Activated naive CD4-positive, alpha-beta T cell treated with anti-CD3 and anti-CD28 coated beads, Interleukin-2, amount 50 U/mL, for 72 hours (primary cell): ENCODE data around the gene ST6GAL1. TPM values are rescaled to one million over a fixed set of nuclear protein-coding genes. Genes with fewer than 3 reads are reported as not detected.
"Not testable (repeated sequence)": the region's sequence is repeated elsewhere in the genome, so short reads cannot be mapped to it uniquely, and the experiment has no call there.

Source experiments
- ATAC-seq, 2 donors: fragments of 150-1000 bp; cut with Tn5 transposase; 2 replicates each; pipeline ENCODE4 v1.10.0; 2021; ENCODE audit warnings: mild to moderate bottlenecking in 2 of 2, moderate library complexity in 2 of 2
- DNase-seq, 2 donors: peaks; one replicate each; pipeline ENCODE4 v3.0.0; 2021 to 2022; ENCODE audit warnings: low spot score in 2 of 2
- H3K27ac Mint-ChIP-seq, 2 donors: one replicate each; pipeline ENCODE4 v1.8.0; 2022; ENCODE audit warnings: mild to moderate bottlenecking in 2 of 2, mixed read lengths in 2 of 2
- H3K36me3 Mint-ChIP-seq, 2 donors: one replicate each; pipeline ENCODE4 v1.8.0; 2022; ENCODE audit warnings: mixed read lengths in 2 of 2
- H3K9me3 Mint-ChIP-seq, 2 donors: one replicate each; pipeline ENCODE4 v1.8.0; 2022; ENCODE audit warnings: mixed read lengths in 2 of 2
- total RNA-seq, 2 donors: library from RNA; stranded (reverse); gene quantifications; one replicate each; pipeline ENCODE4 v1.2.3, GENCODE V29; 2022

The ST6GAL1 gene
- total RNA-seq, 2 donors from 2014 or later = 32.0 to 96.6 TPM

GRCh38 chr3:186951640-186952552, 21.6 kb downstream of the ST6GAL1 start:
- DNase-seq (no peak), ATAC-seq (peak in 1 of 2 donors; percentile 21)
- Mint-ChIP-seq H3K27ac (peak overlapping the region; percentile 67 to 75), H3K9me3 (peaks cover 0 to 20% of the 10 kb centered on the region in 2 donors), H3K36me3 (peaks cover 26 to 71% of the 10 kb centered on the region in 2 donors)

GRCh38 chr3:186953011-186953487, 22.7 kb downstream of the ST6GAL1 start:
- ATAC-seq (peak; percentile 94 to 95), DNase-seq (peak in 1 of 2 donors; percentile 9)
- peaks cover 26 to 73% of the 10 kb centered on the region in 2 donors for H3K36me3 Mint-ChIP-seq
- H3K27ac Mint-ChIP-seq = peak overlapping the region; percentile 67 to 78
- H3K9me3 Mint-ChIP-seq = peaks cover 0 to 20% of the 10 kb centered on the region in 2 donors

- ATAC-seq, DNase-seq: not testable (repeated sequence)
- peaks cover 22 to 68% of the 10 kb centered on the region in 2 donors for H3K36me3 Mint-ChIP-seq
- peak overlapping the region in 1 of 2 donors; percentile 67 for H3K27ac Mint-ChIP-seq
- H3K9me3 Mint-ChIP-seq = peaks cover 0 to 20% of the 10 kb centered on the region in 2 donors
These were observed 23.8 kb downstream of the ST6GAL1 start for GRCh38 chr3:186953992-186954699.

GRCh38 chr3:186955898-186956696, 25.8 kb downstream of the ST6GAL1 start:
- ATAC-seq = no peak
- Mint-ChIP-seq H3K9me3 (peaks cover 0 to 20% of the 10 kb centered on the region in 2 donors), H3K36me3 (peaks cover 13 to 53% of the 10 kb centered on the region in 2 donors), H3K27ac (peak overlapping the region; percentile 17 to 39)
- no peak for DNase-seq

GRCh38 chr3:186959029-186959624, 28.8 kb downstream of the ST6GAL1 start:
- DNase-seq (no peak), ATAC-seq (peak in 1 of 2 donors; percentile 22)
- Mint-ChIP-seq H3K27ac (peak overlapping the region in 1 of 2 donors; percentile 57), H3K9me3 (peaks cover 0 to 5% of the 10 kb centered on the region in 2 donors), H3K36me3 (peaks cover 0 to 30% of the 10 kb centered on the region in 2 donors)

- DNase-seq = no peak
- peaks cover 0 to 17% of the 10 kb centered on the region in 2 donors for H3K36me3 Mint-ChIP-seq
- H3K9me3 Mint-ChIP-seq = no peaks in the 10 kb centered on the region
- H3K27ac Mint-ChIP-seq = peak overlapping the region; percentile 2 to 76
- no peak for ATAC-seq
These were observed 30.0 kb downstream of the ST6GAL1 start for GRCh38 chr3:186960347-186960746.

- H3K9me3 Mint-ChIP-seq = no peaks in the 10 kb centered on the region
- ATAC-seq (no peak), DNase-seq (no peak)
- H3K36me3 Mint-ChIP-seq = peaks cover 6% of the 10 kb centered on the region in 2 donors
- H3K27ac Mint-ChIP-seq = peak overlapping the region in 1 of 2 donors; percentile 0
These were observed 32.1 kb downstream of the ST6GAL1 start for GRCh38 chr3:186962445-186962844.

- Mint-ChIP-seq H3K36me3 (peaks cover 13 to 14% of the 10 kb centered on the region in 2 donors), H3K9me3 (no peaks in the 10 kb centered on the region)
These were observed 33.3 kb downstream of the ST6GAL1 start for GRCh38 chr3:186963636-186964035.

GRCh38 chr3:186964071-186964470, 33.7 kb downstream of the ST6GAL1 start:
- ATAC-seq = no peak
- peak in 1 of 2 donors; percentile 4 for DNase-seq
- Mint-ChIP-seq H3K9me3 (no peaks in the 10 kb centered on the region), H3K36me3 (peaks cover 14 to 18% of the 10 kb centered on the region in 2 donors), H3K27ac (no peak overlapping the region)

More at GRCh38 chr3:186963636-186964035, 33.3 kb downstream of the ST6GAL1 start:
- ATAC-seq (no peak), DNase-seq (peak in 1 of 2 donors; percentile 11)
- H3K27ac Mint-ChIP-seq = no peak overlapping the region

GRCh38 chr3:186964616-186965015, 34.3 kb downstream of the ST6GAL1 start:
- ATAC-seq = no peak
- DNase-seq = no peak
- no peak overlapping the region for H3K27ac Mint-ChIP-seq
- H3K9me3 Mint-ChIP-seq = no peaks in the 10 kb centered on the region
- H3K36me3 Mint-ChIP-seq = peaks cover 19 to 23% of the 10 kb centered on the region in 2 donors

- H3K9me3 Mint-ChIP-seq = no peaks in the 10 kb centered on the region
- H3K27ac Mint-ChIP-seq = peak overlapping the region; percentile 52 to 55
- ATAC-seq (no peak), DNase-seq (no peak)
- H3K36me3 Mint-ChIP-seq = peaks cover 19 to 25% of the 10 kb centered on the region in 2 donors
These were observed 35.0 kb downstream of the ST6GAL1 start for GRCh38 chr3:186965141-186965879.

GRCh38 chr3:186966406-186966805, 36.1 kb downstream of the ST6GAL1 start:
- Mint-ChIP-seq H3K9me3 (no peaks in the 10 kb centered on the region), H3K36me3 (peaks cover 19 to 29% of the 10 kb centered on the region in 2 donors), H3K27ac (no peak overlapping the region)
- ATAC-seq = no peak
- DNase-seq = no peak

- not testable (repeated sequence) for DNase-seq, ATAC-seq, H3K9me3 Mint-ChIP-seq
- peak overlapping the region; percentile 70 to 90 for H3K27ac Mint-ChIP-seq
- H3K36me3 Mint-ChIP-seq = peaks cover 19 to 34% of the 10 kb centered on the region in 2 donors
These were observed 36.9 kb downstream of the ST6GAL1 start for GRCh38 chr3:186967236-186967635.

GRCh38 chr3:186967686-186968085, 37.4 kb downstream of the ST6GAL1 start:
- Mint-ChIP-seq H3K36me3 (peaks cover 22 to 34% of the 10 kb centered on the region in 2 donors), H3K9me3 (no peaks in the 10 kb centered on the region), H3K27ac (peak overlapping the region; percentile 70 to 90)
- ATAC-seq = no peak
- no peak for DNase-seq

- H3K36me3 Mint-ChIP-seq = peaks cover 23 to 42% of the 10 kb centered on the region in 2 donors
- DNase-seq (no peak), ATAC-seq (no peak)
- no peaks in the 10 kb centered on the region for H3K9me3 Mint-ChIP-seq
- H3K27ac Mint-ChIP-seq = no peak overlapping the region
These were observed 39.3 kb downstream of the ST6GAL1 start for GRCh38 chr3:186969607-186970006.
